Measurements from ENCODE around the gene LRP2. TPM values are rescaled to one million over a fixed set of nuclear protein-coding genes. Genes with fewer than 3 reads are reported as not detected.

LRP2 gene
- total RNA-seq, 1 donor from 2014 or later: 54.2 TPM

DNA sequence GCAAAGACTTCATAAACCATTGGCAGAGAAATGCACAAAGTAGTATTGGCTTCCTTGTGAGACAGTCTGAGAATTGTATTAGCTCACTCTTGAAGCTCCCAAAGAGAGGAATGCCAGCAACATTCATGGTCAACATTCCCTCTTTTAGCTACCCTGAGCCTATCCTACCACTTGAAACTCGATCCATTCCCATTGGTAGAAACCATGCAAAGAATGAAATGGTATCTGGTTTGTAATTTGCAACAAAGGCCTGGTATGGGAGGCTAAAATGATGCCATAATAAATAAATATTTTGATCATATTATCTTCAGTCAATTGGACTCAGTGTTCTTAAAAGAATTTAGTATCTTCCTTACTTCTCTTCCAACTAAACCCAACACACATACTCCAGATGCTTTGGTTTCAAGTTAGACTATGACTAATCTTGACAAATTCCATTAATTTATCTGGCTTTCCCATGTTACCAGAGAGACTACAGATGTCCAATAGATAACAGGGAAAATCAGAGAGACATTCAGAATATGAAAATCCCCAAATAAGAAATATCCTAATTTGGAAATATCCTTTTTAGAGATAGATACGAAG lies 190.1 kb downstream of the LRP2 start:
- no peak overlapping the region for H3K4me3 Mint-ChIP-seq
- TF ChIP-seq, protein P1, sequence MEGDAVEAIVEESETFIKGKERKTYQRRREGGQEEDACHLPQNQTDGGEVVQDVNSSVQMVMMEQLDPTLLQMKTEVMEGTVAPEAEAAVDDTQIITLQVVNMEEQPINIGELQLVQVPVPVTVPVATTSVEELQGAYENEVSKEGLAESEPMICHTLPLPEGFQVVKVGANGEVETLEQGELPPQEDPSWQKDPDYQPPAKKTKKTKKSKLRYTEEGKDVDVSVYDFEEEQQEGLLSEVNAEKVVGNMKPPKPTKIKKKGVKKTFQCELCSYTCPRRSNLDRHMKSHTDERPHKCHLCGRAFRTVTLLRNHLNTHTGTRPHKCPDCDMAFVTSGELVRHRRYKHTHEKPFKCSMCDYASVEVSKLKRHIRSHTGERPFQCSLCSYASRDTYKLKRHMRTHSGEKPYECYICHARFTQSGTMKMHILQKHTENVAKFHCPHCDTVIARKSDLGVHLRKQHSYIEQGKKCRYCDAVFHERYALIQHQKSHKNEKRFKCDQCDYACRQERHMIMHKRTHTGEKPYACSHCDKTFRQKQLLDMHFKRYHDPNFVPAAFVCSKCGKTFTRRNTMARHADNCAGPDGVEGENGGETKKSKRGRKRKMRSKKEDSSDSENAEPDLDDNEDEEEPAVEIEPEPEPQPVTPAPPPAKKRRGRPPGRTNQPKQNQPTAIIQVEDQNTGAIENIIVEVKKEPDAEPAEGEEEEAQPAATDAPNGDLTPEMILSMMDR (IDR thresholded peaks at IDR 0.05; ENCODE audit: unreplicated experiment): no peak
- no peak for DNase-seq (ENCODE audit: low spot score in 2 of 2, unreplicated experiment in 2 of 2)
- no peak overlapping the region for H3K27ac Mint-ChIP-seq
- H3K27me3 Mint-ChIP-seq (ENCODE audit: low read depth): peaks cover 2% of the 10 kb centered on the region
- no peaks in the 10 kb centered on the region for H3K4me1 Mint-ChIP-seq
- H3K36me3 Mint-ChIP-seq: peaks cover 18% of the 10 kb centered on the region
- no peaks in the 10 kb centered on the region for H3K9me3 Mint-ChIP-seq

DNA sequence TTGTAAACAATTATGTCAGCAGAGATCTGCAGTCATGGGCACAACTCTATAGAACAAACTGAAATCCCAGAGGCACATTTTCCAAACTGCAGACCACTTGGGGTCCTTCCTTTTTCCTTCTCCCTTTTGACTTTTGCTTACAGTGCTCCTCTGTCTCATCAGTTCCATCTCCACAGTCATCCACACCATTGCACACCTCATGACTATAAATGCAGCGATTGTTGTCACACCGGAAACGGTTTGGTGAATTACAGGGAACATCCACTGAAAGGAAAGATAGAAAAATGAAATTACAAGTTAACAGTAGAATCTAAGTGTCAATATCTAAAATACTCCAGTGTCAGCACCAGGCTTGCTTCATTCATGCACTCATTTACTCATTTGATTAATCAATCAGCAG lies 196.5 kb downstream of the LRP2 start:
- Mint-ChIP-seq H3K4me1 (no peaks in the 10 kb centered on the region), H3K4me3 (no peak overlapping the region), H3K9me3 (no peaks in the 10 kb centered on the region), H3K27me3 (ENCODE audit: low read depth) (no peaks in the 10 kb centered on the region), H3K27ac (no peak overlapping the region), H3K36me3 (peaks cover 21% of the 10 kb centered on the region)
- DNase-seq (ENCODE audit: low spot score in 2 of 2, unreplicated experiment in 2 of 2): no peak
- TF ChIP-seq, protein P1 (IDR thresholded peaks at IDR 0.05; ENCODE audit: unreplicated experiment): no peak

DNA sequence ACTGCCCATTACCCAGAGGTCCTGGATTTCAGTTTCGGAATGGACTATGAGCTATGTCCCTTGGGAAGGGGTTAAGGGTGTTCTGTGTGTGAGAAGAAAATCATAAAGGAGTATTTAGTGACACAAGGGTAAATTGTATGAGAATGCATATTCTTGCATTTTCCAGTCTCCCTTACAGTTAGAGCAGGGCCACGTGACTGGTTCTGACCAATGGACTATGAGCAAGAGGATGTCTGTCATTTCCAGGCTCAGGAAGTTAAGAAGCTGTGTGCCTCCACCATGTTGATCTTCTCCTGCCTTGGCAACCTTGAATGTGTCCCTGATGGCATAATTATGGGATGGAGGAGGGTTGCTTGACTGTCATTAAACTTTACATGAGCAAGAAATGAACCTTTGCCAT lies 198.0 kb downstream of the LRP2 start:
- Mint-ChIP-seq H3K27ac (no peak overlapping the region), H3K4me3 (no peak overlapping the region), H3K27me3 (ENCODE audit: low read depth) (no peaks in the 10 kb centered on the region), H3K36me3 (peaks cover 17% of the 10 kb centered on the region), H3K9me3 (no peaks in the 10 kb centered on the region), H3K4me1 (peaks cover 2% of the 10 kb centered on the region)
- no peak for DNase-seq (ENCODE audit: low spot score in 2 of 2, unreplicated experiment in 2 of 2)
- TF ChIP-seq, protein P1 (IDR thresholded peaks at IDR 0.05; ENCODE audit: unreplicated experiment): no peak

DNA sequence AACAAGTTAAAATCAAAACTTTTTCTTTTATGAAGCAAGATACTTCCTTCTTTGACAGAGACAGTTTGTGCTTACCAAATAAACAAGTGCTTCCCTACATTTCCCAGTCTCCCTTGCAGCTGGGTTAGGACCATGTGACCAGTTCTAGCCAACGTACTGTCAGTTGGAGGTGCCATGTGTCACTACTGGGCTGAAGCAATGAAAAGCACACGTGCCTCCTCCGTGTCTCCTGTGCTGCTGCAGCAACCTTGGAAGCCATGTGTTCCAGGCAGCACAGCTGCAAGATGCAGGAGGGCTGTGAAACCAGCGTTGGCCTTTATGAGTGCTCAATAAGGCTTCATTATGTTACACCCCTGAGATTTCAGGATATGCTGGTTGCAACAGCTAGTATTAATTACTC lies 199.7 kb downstream of the LRP2 start:
- no peak overlapping the region for H3K27ac Mint-ChIP-seq
- no peak for DNase-seq (ENCODE audit: low spot score in 2 of 2, unreplicated experiment in 2 of 2)
- no peak overlapping the region for H3K4me3 Mint-ChIP-seq
- peaks cover 14% of the 10 kb centered on the region for H3K36me3 Mint-ChIP-seq
- H3K4me1 Mint-ChIP-seq: peaks cover 8% of the 10 kb centered on the region
- TF ChIP-seq, protein P1 (IDR thresholded peaks at IDR 0.05; ENCODE audit: unreplicated experiment): no peak
- no peaks in the 10 kb centered on the region for H3K27me3 Mint-ChIP-seq (ENCODE audit: low read depth)
- H3K9me3 Mint-ChIP-seq: no peaks in the 10 kb centered on the region

DNA sequence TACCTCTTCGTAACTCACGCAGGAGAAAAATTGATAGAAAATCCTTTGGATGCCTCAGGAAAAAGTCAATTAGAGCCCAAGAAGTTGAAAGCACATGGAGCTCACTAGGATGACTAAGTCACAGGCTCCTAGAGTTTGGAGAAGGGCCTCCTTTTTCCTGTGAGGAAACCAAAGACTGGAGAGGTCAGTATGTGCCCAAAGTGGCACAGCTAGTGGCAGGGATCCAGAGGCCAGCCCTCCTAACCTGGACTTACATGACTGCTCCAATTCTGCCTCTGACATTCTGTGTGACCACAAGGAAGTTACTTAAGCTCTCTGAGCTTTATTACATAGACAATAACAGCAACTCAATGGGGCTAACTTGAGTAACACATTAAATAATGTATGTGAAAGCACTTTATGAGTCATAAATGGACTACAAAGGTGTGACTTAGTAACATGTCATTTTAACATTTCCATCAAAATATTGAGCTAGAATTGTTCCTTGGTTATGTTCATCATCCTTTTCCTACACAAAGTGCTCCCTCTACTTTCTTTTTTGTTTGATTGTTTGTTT lies 201.3 kb downstream of the LRP2 start:
- Mint-ChIP-seq H3K27me3 (ENCODE audit: low read depth) (no peaks in the 10 kb centered on the region), H3K4me1 (peaks cover 8% of the 10 kb centered on the region), H3K4me3 (no peak overlapping the region), H3K27ac (no peak overlapping the region), H3K36me3 (peaks cover 19% of the 10 kb centered on the region), H3K9me3 (no peaks in the 10 kb centered on the region)
- TF ChIP-seq, protein P1 (IDR thresholded peaks at IDR 0.05; ENCODE audit: unreplicated experiment): no peak
- DNase-seq (ENCODE audit: low spot score in 2 of 2, unreplicated experiment in 2 of 2): no peak

Data from mesothelial cell of epicardium (in vitro differentiated cells).